RWPE1 (cell line): Measurements from ENCODE around the gene SSTR5.
A peak's percentile ranks its signal among the peaks of the same experiment; 100 is the strongest.
"Not testable (repeated sequence)": the region's sequence is repeated elsewhere in the genome, so short reads cannot be mapped to it uniquely, and the experiment has no call there.

Source experiments
- CTCF ChIA-PET: fragments of 350-600 bp; sonication (Branson Sonifier 250); formaldehyde crosslinking; extraction: SDS; loops from one replicate; lab custom pipeline; 2021; lab: Yijun Ruan, JAX
- POLR2A ChIA-PET: fragments of 400-600 bp; formaldehyde crosslinking; extraction: SDS; loops from one replicate; lab custom pipeline; 2020; ENCODE audit warnings: antibody characterized with exemption; ENCODE audit not compliant: low non-redundant PET; lab: Yijun Ruan, JAX
- DNase-seq: peaks from one replicate; pipeline ENCODE4 v3.0.0; 2012; ENCODE audit warnings: low spot score
- H3K27ac ChIP-seq: fragments of 450-650 bp; 2 replicates; pipeline ENCODE4 v1.5.1; 2017
- TF ChIP-seq, protein P1 (sequence below): fragments of 450-650 bp; conservative IDR thresholded peaks from 2 replicates; pipeline ENCODE4 v1.5.1; 2017; ENCODE audit warnings: low read depth, mild to moderate bottlenecking

SSTR5 gene

DNA sequence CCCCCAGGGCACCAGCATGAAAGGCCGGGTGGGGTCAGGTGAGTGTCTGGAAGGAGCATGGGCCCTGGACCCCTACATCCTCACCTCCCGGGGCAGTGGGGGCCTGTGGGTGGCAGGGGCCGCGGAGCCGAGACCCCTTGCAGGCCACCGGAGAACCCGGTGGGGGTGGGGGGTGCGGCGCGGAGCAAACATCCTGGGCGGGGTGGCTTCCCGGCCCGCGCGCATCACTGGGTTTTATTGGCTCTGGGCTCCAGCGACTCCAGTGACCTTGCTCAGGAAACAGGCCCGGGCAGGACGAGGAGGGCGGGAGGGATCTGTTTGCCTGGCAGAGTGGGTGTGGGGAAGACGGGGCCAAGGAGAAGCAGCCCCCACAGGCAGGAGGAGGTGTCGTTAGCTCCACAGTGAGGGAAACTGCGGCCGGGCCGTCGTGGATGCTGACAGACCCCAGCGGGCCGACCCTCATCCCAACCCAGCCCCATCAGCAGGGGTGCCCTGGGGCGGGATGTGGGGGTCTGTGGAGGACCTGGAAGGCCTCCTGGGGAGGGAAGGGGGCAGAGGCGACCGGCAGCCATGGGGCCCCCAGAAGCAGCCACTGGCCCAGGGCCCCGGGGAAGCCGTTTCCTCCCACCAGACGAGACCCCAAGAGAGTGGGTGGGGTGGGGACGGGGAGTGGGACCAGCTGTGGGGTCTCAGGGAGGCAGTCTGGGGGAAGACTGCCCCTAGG lies 10.6 kb downstream of the SSTR5 start:
- ChIA-PET POLR2A (interaction anchor here (0.6 kb wide), 1 partner anchor 67 kb away, joined by 3 read pairs; no protein-coding TSS in a partner anchor), CTCF (no interaction called here)
- peak; percentile 64 for DNase-seq
- H3K27ac ChIP-seq = peak overlapping the region; percentile 95
- TF ChIP-seq, protein P1, sequence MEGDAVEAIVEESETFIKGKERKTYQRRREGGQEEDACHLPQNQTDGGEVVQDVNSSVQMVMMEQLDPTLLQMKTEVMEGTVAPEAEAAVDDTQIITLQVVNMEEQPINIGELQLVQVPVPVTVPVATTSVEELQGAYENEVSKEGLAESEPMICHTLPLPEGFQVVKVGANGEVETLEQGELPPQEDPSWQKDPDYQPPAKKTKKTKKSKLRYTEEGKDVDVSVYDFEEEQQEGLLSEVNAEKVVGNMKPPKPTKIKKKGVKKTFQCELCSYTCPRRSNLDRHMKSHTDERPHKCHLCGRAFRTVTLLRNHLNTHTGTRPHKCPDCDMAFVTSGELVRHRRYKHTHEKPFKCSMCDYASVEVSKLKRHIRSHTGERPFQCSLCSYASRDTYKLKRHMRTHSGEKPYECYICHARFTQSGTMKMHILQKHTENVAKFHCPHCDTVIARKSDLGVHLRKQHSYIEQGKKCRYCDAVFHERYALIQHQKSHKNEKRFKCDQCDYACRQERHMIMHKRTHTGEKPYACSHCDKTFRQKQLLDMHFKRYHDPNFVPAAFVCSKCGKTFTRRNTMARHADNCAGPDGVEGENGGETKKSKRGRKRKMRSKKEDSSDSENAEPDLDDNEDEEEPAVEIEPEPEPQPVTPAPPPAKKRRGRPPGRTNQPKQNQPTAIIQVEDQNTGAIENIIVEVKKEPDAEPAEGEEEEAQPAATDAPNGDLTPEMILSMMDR = no peak

DNA sequence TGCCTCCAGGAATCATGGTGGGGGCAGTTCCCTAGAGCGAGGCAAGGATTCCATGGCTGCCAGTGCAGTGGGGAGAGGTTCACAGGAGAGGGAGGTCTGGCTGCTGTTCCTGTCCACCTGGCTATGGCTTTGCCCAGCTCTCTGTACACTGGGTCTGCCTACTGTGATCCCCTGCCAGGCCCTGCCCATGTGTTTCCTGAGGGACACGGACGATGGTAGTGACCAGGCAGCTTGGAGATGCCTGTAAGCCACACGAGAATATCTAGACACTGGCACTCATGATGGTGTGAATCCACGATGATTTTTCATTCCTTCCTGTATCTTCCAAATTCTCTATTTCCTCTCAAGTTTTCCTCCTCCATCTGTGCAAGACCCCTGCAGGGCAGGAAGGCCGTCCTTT lies 12.4 kb downstream of the SSTR5 start:
- TF ChIP-seq, protein P1 = no peak
- ChIA-PET POLR2A (no interaction called here), CTCF (no interaction called here)
- no peak for DNase-seq
- H3K27ac ChIP-seq = peak overlapping the region; percentile 95

DNA sequence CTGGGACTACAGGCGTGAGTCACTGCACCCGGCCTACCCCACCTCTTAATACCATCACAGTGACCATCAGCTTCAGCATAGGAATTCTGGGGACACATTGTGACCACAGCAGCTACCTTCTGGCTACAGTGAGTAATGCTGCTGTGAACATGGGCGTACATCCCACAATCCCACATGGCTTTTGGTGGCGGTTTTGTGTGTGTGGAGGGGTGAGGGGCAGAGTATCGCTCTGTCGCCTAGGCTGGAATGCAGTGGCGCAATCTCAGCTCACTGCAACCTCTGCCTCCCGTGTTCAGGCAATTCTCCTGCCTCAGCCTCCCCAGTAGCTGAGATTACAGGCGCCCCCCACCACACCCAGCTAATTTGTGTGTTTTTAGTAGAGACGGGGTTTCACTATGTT lies 13.9 kb downstream of the SSTR5 start:
- DNase-seq, POLR2A ChIA-PET: not testable (repeated sequence)
- H3K27ac ChIP-seq = peak overlapping the region; percentile 91
- CTCF ChIA-PET = interaction anchor here (0.6 kb wide), 1 partner anchor 13 kb away, joined by 5 read pairs; no protein-coding TSS in a partner anchor

DNA sequence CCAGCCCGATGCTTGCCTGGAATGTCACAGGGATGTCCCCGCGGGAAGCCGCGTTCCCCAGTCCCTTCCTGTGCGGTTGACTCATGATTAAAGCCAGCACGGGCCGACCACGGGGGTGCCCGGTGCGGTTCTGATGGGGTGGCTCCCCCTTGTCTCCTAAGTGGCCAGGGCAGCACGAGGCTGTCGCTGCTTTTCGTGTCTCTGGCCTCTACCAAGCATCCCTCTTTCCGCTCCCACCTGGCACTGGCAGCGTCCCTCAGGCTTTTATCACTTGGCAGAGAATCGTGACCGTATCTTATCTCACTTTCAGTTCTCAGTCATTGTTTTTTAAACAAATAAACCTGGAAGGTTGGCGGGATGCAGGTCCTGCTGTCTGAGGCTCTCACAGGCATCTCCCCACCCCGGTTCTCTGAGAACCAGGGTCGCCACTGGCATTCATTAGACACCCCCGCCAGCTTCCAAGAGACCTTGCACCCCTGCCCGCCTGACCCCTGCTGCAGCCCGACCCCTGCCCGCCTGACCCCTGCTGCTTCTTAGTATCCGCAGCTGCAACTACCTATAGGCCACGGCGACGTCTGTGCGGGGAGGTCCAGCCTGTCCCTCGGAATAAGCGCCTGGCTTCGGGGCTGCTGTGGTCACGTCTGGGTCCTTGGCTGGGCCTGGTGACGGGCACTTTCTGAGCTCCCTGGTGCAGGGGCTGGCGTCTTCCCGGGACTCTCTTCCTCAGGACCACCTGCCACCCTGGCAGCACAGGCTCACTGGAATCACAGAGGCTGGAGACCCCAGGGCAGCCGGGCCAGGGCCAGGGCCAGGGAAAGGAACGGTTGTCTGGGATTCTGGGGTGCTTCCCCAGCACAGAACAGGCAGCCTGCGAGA lies 16.0 kb downstream of the SSTR5 start:
- ChIA-PET POLR2A (no interaction called here), CTCF (interaction anchor here (0.6 kb wide), 2 partner anchors 12 to 47 kb away, joined by 3 read pairs; no protein-coding TSS in a partner anchor)
- no peak for DNase-seq
- TF ChIP-seq, protein P1 = no peak
- H3K27ac ChIP-seq = peak overlapping the region; percentile 91

DNA sequence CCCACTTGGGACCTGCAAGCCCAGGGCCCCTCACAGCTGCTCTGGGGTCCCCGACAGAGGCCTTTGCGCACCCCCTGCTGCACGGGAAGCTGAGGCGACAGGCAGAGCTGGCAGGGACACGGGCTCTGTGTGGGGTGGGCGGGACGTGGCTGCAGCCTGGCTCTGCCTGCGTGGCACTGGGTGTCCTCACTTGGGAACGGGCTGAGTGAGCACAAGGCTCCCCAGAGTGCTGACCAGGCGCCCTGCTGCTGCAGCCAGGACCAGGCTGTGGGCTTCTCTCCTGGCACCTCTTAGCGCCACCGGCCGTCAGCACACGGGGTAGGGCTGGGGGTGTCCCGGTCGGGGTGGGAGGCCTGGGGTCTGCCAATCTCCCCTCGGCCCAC lies 16.9 kb downstream of the SSTR5 start:
- no peak for DNase-seq
- H3K27ac ChIP-seq = peak overlapping the region; percentile 91
- ChIA-PET POLR2A (no interaction called here), CTCF (interaction anchor here (0.6 kb wide), 2 partner anchors 35 to 48 kb away, joined by 3 read pairs; no protein-coding TSS in a partner anchor)
- TF ChIP-seq, protein P1 = no peak

DNA sequence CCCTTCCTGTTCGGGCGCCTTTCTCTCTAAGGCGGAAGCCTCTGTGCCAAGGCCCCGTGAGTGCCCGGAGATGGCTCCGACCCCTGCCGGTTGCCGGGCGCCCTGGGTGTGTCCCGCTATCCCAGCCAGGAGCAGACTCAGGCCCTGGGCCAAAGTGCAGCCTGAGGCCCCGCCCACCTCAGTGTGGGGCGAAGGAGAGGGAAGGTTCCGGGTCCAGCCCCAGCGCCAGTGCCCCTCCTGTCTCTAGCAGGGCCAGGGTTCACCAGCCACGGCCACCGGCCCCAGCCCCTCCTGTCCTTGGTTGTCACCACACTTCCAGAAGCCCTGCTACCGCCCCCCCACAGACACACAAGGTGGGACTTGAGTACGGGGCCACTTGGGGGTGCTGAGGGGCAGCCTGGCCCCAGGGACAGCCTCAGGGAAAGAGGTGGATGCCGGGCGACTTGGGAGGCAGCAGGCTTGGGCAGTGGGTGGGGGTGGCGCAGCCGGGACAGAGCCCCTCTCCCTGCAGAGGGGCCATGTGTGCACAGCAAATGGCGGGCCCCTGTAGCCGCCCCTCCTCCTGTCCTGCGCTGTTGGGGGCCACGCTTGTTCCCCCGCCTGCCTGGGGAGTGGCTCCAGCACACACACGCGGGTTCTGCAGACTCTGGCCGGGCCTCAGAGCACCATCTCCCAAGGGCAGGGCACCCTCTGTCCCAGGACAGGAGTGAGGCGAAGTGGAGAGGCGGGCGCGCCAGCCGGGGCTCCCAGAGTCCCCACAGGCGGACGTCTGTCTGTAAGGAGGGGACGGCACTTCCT lies 17.5 kb downstream of the SSTR5 start:
- TF ChIP-seq, protein P1 = peak; percentile 31
- peak overlapping the region; percentile 91 for H3K27ac ChIP-seq
- POLR2A ChIA-PET = no interaction called here
- DNase-seq = peak; percentile 48
- CTCF ChIA-PET = interaction anchor here (0.6 kb wide), 1 partner anchor 36 kb away, joined by 3 read pairs; no protein-coding TSS in a partner anchor
